NCI-H69 (cell line): ENCODE measurements around the gene SOX1.

Experiments
- DNase-seq: peaks from one replicate; lab custom pipeline; 2025; lab: John Stamatoyannopoulos, UW

The SOX1 gene

DNA sequence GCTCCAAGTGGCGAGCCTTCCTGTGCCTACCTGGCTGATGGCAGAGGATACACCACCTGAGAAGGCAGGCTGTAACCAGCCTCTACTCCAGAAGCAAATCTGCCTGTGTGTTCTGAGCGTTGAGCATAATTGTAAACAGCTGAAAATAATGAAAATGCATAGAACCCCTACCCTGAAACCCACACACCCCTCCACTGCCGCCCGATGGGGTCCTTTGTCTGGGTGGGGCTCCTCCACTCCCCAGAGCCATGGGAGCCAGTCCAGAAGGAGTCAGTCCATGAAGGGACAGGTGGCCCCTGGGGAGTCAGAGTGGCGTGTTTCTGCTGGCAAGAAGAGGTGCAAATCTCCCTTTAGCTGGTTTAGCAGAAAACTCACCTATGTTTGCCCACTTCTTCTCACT lies 8.0 kb upstream of the SOX1 start:
- no peak for DNase-seq

DNA sequence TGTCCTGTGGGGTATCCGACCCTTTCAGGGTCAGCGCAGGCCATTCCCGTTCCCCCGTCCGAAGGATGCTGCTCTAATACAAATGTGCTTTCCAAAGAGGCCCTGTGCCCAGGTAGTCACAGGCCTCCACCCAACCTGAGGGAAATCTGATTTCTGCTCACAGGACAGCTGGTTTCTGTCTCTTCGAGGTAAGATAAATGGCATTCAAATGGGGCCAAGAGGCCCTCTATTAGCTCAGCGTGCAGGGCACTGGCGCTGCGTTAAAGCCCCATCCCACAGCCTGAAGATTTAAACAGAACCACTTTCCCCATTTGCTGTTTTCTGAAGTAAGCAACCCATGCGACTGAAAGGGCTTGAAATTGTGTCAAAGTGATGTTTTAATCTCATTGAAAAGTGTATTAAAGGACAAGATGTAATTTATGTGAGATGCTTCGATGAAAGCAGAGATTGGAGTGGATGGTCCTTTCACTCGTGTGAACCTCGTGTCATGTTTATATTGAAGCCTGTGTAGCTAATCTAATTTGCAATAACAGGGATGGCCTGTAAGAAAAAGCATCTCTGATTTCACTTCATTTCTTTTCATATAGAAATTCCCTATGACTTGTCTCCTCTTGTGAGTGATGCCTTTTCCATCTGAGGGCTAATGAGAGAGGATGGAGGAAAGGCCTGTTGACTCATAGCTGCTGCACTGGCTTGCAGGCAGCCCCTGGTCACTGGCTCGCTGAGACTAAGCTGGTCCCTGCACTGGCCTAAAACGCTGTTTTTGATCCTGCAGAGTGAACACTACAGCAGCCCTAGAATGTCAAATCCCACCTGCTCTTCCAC lies 7.3 kb upstream of the SOX1 start:
- DNase-seq: peak; percentile 60

DNA sequence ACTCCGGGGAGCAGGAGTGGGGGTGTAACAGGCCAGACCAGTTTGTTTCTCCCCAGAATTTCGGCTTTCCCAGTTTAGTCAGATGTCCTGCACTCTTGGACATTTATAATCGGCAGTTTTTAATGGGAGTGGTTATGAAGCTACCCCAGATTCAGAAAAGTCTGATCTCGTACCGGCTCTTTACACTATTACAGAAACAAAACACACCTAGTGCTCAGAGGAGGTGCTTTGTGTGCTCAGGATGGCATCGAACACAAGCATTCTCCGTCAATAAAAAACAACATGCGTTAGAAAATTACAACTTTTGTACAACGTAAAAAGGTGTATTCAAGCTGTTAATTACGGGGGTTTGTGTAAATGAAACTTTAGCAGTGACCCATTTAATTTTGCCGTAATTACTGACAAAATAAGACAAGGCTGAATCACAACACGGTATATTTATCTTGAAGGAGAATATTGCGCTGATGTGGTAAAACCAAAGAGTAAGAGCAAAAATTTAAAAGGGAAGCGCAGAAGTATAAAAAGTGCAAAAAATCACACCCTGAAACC lies 6.6 kb upstream of the SOX1 start:
- peak; percentile 70 for DNase-seq

DNA sequence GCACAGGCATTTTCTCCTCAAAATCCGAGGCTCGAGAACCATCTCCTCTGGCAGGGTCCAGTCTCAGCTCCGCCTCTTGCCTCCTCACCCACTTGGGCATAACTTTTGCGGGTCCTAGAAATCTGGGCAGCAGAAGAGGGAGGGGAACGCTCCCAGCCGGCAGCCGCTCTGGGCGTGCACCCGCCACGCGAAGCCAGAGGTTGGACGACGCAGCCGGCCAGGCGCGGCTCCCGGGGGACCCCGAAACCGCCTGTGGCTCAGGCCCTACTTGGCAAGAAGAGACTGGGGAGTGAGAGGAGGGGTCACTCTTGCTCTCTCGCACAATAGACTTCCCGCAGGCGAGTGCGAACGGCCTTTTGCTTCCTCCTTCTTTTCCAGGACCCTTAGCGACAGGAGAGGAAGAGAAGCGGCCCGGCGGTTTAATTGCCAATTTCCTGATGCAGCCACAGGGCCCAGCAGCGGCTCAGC lies 6.0 kb upstream of the SOX1 start:
- peak; percentile 87 for DNase-seq

DNA sequence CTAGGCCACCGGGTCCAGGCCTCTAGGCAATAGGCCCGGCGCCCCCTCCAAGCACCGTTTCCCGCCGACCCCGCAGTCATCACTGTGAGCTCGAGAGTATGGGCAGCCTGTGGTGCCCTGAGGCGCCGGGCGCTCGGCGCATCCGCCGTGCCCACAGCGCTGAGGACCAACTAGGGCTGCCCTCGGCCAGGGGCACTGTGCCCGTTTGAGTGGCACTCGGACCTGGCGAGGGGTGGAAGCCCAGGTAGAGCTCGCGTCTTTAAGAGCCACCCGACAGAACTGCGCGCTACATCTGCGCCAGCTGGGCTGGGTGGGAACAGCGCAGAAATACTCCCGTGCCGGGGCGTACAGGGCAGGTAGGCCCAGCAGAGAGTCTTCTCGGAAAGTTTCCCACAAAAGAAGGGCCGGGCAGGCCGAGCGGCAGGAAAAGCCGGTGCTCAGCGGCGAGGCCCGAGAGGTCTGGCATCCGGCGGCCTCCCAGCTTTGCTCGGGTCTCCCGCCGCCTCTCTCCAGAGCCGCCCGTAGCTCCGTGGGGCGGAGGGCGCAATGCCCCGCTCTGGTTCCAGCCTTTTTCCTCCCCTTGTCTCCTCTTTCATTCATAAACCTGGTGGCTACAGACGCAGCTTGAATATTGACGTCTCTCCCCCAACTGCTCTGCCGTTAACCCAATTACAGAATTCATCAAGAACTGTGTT lies 5.4 kb upstream of the SOX1 start:
- DNase-seq: peak; percentile 78

DNA sequence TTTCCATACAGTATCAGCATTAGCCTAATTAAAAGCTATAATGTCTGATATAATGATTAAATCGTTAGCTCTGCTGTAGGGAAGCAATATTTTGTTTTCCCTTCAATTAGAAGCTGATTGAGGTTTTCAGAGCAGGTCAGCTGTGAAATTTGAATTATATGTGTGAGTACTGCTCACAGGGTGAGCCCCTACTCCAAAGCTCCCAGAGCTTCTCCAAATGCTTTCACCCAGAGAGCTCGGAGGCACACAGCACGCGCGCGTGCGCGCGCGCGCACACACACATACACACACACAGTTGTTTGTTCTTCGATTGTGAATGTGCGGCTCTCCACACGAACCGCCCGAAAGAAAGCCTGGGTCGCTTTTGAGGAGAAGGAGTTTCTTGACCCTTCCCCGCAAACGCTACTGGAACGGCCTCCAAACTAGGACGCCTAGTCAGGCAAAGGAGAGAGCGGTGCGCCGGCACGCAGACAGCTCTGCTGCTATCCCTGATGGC lies 4.8 kb upstream of the SOX1 start:
- DNase-seq: no peak

DNA sequence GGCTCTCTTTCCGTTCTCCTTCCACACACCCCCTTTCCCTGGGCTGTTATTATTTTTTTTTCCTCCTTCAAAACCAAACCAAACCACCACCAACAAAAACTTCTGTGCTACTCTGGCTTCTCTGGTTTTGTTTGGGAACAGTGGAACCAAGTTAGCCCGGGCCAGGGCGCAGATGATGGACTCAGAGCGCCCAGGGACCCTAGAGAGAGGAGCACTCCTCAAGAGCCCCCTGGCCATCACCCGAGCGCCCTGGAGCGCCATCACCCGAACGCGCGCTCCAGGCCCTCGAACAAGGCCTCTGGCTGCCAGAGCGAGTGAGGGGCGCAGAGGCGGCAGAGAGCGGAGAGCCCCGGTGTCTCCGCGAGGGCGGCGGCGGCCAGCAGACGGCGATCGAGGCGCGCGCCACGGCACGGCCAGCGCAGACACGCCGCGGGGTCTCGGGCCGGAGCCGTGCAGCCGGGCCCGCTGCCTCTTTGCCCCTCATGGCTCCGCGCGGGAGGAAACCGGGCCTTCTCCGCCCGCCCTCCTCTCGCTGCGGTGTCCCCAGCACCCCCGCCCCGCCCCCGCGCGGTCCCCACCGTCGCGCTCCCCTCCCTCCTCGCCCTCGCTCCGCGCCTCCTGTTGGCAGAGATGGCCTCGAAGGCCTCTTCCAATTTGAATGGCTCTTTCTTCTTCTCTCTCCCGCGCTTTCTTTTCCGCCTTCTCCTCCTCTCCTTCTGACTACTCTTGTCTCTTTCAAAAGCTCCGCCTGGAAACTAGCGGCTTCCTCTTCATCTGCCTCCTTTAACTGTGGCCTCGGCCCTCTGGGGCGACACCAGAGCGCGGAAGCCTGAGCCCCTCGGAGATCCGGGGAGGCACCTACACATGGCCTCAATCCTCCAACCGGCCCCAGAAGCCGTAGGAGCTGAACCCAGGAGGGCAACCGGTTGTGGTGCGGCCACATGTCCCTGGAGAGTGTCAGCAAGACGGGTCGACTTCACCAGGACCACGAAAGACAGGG lies 4.1 kb upstream of the SOX1 start:
- no peak for DNase-seq

DNA sequence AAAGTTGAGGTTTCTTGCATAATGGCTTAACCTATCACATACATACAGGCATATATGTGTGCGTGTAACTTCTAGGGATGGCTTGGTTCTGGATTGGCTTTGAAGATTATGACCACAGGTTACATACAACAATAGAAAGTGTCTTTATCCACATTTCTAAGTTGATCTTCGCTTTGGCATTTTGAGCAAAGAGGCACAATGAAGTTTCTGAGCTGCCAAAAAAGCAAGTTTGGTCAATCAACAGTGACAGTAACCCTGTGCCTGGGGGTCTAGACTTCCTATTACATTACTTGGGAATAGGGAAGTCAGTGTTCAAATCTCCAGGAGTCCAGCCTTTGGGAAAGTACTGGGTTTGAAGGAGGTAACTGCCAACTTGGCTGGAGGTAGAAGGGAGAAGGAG lies 3.1 kb upstream of the SOX1 start:
- no peak for DNase-seq

DNA sequence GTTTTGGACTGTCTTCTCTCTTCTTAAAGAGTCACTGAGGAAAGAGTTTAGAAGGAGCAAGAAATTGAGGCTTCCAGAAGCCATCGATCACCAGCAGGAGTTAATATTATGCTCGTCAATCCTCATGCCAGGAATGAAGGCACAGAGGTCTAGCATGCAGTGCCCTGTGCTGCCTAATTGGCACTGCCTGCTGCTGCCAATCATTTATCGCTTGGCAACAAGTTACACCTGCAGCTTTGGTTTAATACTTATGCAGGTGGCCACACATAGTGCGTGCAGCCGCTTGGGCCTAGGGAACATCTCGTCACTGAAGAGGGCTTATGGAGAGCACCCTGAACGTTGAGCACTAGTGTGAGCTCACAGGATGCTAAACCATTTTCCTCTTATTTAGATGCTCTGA lies 2.7 kb upstream of the SOX1 start:
- DNase-seq: peak; percentile 68

DNA sequence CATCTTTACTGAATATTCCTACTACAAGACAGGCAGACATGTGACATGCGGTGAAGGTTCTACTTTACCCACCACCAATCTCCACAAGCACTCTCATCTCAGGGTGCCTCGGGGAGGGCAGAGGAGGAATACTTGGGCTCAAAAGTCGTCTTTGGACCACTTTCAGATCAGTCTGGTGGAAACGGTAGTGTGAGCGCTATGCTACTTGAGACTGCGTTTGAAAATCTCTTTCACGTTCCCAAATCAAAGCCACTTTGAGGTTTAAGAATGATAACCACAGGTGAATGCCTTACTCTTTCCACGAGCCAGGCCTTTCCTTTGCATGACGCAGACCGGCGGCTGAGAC lies 1.5 kb upstream of the SOX1 start:
- no peak for DNase-seq

DNA sequence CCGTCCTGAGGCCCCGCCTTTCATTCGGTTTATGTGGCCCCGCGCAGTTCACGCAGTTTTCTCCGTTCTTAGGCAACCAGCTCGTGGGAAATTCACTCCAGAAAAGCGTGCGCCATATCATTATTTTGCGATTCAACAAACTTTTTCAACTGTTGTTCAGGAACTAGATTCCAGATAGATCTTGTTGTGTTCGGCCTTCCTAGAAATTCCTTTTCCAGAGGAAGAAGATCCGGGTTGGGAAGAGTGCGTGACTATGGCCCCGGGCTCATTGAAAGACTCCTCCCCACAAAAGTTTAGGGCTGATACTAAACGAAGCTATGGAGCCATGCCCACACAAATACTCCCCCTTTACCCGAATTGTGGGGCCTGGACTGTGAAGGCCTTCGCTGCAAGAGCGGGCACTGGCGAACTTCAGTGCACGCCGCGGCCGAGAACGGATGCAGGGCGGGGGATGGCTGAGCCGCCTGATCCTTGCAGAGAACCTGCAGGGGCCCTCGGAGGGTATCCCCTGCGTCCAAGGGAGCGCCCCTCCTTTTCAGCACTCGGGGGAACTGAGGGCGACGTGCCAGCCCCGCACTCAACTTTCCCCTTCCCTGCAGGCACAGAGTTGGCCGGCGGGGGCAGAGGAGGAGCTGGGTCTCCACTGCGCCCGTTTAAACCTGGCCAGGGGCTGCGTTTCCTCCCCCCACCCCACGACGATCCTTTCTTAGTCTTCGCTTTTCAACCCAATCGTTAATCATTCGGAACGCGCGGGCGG lies 904 bp upstream of the SOX1 start:
- DNase-seq: no peak

DNA sequence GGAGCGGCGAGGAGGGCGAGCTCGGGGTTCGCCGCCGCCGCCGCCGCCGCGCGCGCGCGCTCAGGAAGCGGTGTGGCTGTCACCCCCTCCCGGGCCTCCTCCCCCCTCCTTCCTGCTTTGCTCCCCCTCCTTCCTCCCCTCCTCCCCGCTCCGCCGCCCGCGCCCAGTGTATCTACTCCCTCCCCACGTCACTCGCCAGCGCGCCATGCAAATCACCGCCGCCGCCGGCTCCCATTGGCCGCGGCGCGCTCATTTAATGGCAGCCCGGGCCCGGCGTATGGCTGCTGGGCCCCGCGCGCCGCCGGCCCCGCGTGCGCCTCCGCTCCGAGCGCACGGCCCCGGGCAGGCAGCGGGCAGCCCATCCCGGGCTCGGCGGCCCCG lies 335 bp upstream of the SOX1 start:
- no peak for DNase-seq

DNA sequence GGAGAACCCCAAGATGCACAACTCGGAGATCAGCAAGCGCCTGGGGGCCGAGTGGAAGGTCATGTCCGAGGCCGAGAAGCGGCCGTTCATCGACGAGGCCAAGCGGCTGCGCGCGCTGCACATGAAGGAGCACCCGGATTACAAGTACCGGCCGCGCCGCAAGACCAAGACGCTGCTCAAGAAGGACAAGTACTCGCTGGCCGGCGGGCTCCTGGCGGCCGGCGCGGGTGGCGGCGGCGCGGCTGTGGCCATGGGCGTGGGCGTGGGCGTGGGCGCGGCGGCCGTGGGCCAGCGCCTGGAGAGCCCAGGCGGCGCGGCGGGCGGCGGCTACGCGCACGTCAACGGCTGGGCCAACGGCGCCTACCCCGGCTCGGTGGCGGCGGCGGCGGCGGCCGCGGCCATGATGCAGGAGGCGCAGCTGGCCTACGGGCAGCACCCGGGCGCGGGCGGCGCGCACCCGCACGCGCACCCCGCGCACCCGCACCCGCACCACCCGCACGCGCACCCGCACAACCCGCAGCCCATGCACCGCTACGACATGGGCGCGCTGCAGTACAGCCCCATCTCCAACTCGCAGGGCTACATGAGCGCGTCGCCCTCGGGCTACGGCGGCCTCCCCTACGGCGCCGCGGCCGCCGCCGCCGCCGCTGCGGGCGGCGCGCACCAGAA lies 1.1 kb downstream of the SOX1 start:
- DNase-seq: no peak

DNA sequence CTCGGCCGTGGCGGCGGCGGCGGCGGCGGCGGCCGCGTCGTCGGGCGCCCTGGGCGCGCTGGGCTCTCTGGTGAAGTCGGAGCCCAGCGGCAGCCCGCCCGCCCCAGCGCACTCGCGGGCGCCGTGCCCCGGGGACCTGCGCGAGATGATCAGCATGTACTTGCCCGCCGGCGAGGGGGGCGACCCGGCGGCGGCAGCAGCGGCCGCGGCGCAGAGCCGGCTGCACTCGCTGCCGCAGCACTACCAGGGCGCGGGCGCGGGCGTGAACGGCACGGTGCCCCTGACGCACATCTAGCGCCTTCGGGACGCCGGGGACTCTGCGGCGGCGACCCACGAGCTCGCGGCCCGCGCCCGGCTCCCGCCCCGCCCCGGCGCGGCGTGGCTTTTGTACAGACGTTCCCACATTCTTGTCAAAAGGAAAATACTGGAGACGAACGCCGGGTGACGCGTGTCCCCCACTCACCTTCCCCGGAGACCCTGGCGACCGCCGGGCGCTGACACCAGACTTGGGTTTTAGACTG lies 1.7 kb downstream of the SOX1 start:
- DNase-seq: no peak

DNA sequence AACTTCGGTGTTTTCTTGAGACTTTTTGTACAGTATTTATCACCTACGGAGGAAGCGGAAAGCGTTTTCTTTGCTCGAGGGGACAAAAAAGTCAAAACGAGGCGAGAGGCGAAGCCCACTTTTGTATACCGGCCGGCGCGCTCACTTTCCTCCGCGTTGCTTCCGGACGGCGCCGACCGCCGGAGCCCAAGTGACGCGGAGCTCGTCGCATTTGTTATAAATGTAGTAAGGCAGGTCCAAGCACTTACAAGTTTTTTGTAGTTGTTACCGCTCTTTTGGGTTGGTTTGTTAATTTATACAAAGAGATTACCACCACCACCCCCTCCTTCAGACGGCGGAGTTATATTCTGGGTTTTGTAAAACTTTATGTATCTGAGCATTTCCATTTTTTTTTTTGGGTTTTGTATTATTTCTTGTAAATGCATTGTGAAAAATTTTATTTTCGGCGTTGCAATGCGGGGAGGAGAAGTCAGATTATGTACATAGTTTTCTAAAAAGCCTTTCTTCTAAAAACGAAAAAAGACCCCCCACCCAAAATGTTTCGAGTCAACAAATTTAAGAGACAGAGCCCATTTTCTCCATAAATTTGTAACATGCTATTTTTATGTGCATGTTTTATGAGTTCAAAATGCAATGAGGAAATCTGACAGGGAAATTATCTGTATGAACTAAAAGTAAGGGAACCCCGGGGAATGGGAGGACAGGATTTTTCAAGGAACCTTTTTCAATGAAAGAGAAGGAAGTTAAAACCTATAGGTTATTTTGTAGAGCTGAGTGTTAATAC lies 2.3 kb downstream of the SOX1 start:
- no peak for DNase-seq

DNA sequence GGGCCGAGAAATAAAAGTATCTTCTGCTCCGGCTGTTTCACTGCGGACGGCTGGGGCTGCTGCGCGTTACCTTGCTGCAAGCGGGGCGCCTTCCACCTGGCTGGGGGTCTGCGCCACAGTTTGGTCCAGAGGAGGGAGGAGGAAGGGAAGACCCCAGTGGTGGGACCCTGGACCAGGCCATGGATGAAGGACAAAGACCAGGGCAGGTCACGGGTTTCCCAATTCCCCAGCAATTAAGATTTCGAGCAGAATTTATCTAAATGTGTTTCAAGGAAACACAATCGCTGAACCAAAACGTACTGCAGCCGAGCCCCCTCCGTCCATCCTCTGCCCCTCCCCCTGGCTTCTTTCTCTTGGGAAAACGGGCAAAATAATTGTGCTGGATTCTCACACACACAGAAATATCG lies 2.9 kb downstream of the SOX1 start:
- DNase-seq: no peak

DNA sequence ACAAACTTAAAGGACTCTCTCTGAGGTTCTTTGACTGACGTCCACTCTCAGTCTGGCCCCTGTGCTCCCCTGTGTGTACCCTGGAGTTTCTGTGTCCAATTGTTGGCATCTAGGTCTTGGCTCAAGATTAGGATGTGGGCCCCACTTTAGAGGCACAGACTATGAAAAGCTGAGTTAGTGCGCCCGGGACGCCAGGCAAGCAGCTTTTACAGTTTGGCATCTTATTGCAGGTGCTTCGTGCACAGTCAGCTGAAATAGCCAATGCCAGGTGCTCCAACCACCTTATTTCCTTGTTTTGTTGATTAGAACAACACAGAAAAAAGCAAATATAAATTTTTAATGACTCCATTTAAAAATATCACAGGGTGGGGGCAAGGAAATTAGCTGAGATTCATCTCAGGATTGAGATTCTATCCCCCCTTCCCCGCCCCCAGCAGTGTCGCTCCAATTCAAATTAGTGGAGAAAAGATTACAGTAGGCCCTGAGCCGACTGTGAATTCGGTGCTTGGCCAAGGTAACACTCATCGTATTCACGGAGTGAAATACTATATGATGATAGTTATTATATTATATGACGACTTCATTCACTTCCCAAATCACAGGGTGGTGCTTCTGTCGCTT lies 4.3 kb downstream of the SOX1 start:
- peak; percentile 32 for DNase-seq

DNA sequence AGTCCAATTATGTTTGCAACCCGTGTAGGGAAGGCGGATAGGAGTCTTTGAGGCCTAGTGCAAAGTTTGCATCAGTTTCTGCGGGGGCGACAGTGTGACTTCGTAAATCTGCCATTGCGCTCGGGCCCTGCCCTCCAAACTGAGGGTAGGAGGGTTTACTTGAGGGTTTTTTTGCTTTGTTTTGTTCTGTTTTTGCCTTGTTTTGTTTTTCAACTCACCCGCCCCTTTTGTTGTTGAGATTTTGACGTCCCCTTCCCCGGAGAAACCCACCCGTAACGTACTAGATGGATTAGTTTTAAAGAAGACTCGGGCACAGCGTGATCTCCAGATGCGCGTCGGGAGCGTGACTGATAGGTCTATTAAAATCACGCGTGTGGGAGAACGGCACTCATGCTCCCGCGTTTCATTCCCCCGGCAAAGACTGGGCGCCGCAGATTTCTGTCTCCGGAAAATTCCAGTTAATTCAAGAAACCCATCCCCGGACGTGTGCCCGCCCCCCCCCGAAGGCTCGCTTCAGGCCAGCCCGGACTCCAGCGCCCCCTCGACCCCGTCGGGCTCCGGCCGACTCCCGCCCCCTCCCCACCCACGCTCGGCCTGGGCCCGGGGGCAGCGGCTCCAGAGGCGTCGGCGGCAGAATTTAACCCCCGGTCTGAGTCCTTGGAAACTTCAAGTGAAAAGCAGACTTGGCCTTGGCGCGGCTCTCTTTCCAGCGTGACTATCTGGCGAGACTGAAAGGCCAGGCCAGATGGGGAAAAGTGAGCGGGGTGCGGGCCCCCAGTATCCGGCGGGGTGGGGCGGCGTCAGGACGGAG lies 5.0 kb downstream of the SOX1 start:
- DNase-seq: no peak
